RPMI8226 (cell line): Measurements from ENCODE around the gene AGPAT1.

Experiments
- DNase-seq: peaks from one replicate; pipeline ENCODE4 v3.0.0-alpha.2; 2015

The AGPAT1 gene

GRCh38 chr6:32167761-32168262 is 8.1 kb downstream of the AGPAT1 start:
- DNase-seq = no peak

GRCh38 chr6:32167154-32167760 is 8.6 kb downstream of the AGPAT1 start:
- no peak for DNase-seq

- DNase-seq = no peak
Measured at GRCh38 chr6:32166411-32167061, 9.3 kb downstream of the AGPAT1 start.

- DNase-seq = no peak
Measured at GRCh38 chr6:32164295-32164694, 11.6 kb downstream of the AGPAT1 start, which contains the start of gene EGFL8. EGFL8 (plus strand) TSS chr6:32164595; CDS start chr6:32166166, 1,571 bp downstream.

- no peak for DNase-seq
Measured at GRCh38 chr6:32163559-32164258, 12.2 kb downstream of the AGPAT1 start.

GRCh38 chr6:32158052-32158451 is 17.8 kb downstream of the AGPAT1 start:
- DNase-seq = no peak

- DNase-seq = no peak
Measured at GRCh38 chr6:32156891-32157290, 19.0 kb downstream of the AGPAT1 start.

- peak; percentile 90 for DNase-seq
Measured at GRCh38 chr6:32154514-32155161, 21.2 kb downstream of the AGPAT1 start.

GRCh38 chr6:32153564-32154513 is 22.0 kb downstream of the AGPAT1 start, which contains the start of gene PPT2:
PPT2 (plus strand) TSS chr6:32154141; CDS start chr6:32154595, 454 bp downstream.
- peak; percentile 58 for DNase-seq

- no peak for DNase-seq
Measured at GRCh38 chr6:32152769-32153563, 22.9 kb downstream of the AGPAT1 start.

- DNase-seq = no peak
Measured at GRCh38 chr6:32151863-32152768, 23.8 kb downstream of the AGPAT1 start, which contains the start of gene PRRT1. PRRT1 (minus strand) TSS chr6:32151939; CDS start chr6:32151827, 112 bp downstream.

- DNase-seq = no peak
Measured at GRCh38 chr6:32151181-32151862, 24.6 kb downstream of the AGPAT1 start.

- DNase-seq = no peak
Measured at GRCh38 chr6:32149932-32150870, 25.7 kb downstream of the AGPAT1 start.

GRCh38 chr6:32149092-32149755 is 26.7 kb downstream of the AGPAT1 start:
- DNase-seq = no peak

- no peak for DNase-seq
Measured at GRCh38 chr6:32148289-32149091, 27.4 kb downstream of the AGPAT1 start.

GRCh38 chr6:32147401-32148132 is 28.3 kb downstream of the AGPAT1 start:
- no peak for DNase-seq
